Skin of body (tissue), 2 donors: ENCODE measurements around the gene WDR72. TPM values are rescaled to one million over a fixed set of nuclear protein-coding genes. Genes with fewer than 3 reads are reported as not detected.
"Not testable (repeated sequence)": the region's sequence is repeated elsewhere in the genome, so short reads cannot be mapped to it uniquely, and the experiment has no call there.

ENCODE experiments used
- DNase-seq: peaks from one replicate; lab custom pipeline; 2025; lab: John Stamatoyannopoulos, UW
- total RNA-seq: library from RNA; depleted of rRNA; stranded (reverse); fragments of >200 nt; gene quantifications from one replicate; pipeline ENCODE4 v1.2.3, GENCODE V29; 2014

WDR72 gene
- total RNA-seq, 1 donor from 2014 or later = 0.69 TPM

- DNase-seq = no peak
Measured at GRCh38 chr15:53590380-53590779, 169.1 kb downstream of the WDR72 start.

DNA sequence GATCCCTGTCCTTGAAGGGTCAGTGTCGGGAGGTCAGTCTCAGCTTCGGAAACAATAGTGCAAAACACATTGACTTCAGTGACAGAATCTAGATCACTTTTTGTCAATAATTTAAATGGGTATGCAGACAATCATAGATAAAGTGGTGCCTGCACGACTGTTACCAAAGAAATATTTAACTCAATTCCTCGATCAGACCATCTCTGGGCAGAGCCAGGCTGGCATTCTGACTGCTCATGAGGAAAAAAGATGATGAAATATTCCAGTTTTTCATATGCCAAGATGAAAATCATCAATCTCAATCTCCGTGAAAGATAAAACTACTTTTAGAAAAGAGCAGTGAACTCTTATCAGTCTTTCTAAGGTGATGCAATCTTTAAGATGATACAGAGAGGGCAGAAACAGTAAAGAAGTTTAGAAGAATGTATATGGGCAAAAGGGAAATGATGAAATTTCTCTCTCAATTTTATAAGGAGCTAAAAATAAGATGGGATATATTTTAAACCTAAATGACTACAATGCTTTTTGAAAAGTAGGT, 169.9 kb downstream of the WDR72 start:
- DNase-seq = no peak

- no peak for DNase-seq
Measured at GRCh38 chr15:53588773-53589172, 170.7 kb downstream of the WDR72 start.

DNA sequence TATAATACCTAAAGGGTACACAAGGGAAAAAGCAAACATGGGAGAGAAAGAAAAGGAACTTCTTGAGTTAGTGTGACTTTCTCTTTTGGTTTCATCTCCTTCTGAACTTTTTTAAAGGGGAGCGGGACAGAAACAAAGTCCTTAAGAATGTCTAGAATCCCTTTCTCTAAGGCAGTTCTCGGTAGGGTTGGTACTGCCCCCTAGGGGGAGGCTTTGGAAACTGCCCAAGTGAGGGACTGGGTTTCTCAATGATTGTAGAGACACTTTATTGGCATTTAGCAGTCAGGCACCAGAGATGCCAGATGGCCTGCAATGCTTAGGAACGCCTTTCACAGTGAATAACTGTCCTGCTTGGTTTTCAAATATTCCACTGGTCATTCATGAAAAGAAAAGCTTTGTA, 172.7 kb downstream of the WDR72 start:
- no peak for DNase-seq

DNA sequence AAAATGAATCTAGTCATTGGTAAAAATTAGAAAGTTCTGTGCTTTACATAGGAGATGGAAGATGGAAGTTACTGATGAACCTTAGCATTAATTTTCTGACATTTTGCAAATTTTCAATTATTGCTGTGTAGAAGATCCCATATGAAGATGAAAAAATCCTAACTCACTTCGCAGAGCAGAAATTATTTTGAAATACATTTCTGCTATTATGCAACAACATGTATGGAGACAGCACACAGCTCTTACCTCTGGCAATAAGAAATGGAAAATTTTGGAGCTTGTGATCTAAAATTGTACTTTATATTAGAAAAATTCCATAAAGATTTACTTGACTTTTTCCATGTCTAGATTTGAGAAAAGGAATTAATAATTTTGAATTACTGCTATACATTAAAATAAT, 177.9 kb downstream of the WDR72 start:
- DNase-seq = no peak

DNA sequence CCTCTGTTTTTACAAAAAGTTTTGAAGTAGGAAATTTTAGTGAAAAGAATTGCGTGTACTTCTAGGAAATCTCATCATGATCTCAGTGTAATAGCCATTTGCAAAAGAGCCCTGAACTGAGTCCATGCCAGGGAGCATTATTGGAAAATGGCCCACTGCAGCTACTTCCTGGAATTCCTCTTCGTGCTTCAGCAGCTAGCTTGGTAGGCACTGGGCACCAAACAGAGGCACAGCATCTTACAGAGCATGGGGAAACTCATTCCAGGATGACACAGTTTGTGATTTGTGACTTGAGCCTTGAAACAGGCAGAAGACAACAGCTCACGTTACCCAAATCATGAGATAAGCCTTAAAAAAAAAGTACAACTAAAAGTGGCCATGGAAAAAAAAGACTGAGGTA, 179.1 kb downstream of the WDR72 start:
- no peak for DNase-seq

GRCh38 chr15:53576841-53577240, 182.6 kb downstream of the WDR72 start:
- no peak for DNase-seq

DNA sequence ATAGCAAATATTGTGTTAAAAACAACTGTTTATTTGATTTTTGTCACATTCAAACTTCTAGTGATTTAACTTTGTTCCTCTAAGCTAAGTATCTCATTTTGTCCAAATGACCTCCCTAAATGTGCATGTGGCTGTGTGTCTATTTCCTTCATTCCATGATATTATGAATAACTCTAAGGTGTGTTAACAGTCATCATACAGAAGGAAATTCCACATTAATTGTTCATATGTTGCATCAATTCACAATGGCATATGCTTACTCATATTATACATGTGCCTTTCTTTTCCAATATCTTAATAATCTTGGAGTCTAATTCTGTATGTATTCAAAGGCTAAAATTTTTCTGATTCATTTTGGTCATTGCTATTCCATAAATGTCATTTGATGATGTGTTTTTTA, 186.4 kb downstream of the WDR72 start:
- no peak for DNase-seq

- no peak for DNase-seq
Measured at GRCh38 chr15:53569751-53570480, 189.5 kb downstream of the WDR72 start.

- no peak for DNase-seq
Measured at GRCh38 chr15:53566912-53567311, 192.6 kb downstream of the WDR72 start.

DNA sequence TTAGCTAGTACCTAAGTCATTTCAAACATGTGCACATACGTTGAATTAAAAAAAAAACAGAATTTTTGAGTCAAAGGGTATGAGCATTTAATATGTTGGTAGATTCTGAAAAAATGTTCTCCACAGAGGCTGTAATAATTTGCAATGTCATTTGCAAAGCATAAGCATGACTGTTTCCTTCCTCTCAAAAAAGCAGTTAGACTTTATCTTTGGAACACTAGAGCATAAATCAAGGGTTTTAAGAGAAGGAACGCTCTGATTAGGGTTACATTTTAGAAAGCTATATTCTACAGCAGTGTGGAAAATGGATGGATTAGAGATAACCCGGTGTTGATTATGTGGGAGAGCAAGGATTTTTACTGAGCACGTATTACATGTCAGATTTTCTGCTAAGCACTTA, 193.7 kb downstream of the WDR72 start:
- no peak for DNase-seq

GRCh38 chr15:53564647-53565046, 194.8 kb downstream of the WDR72 start:
- no peak for DNase-seq

GRCh38 chr15:53563627-53564026, 195.8 kb downstream of the WDR72 start:
- no peak for DNase-seq

DNA sequence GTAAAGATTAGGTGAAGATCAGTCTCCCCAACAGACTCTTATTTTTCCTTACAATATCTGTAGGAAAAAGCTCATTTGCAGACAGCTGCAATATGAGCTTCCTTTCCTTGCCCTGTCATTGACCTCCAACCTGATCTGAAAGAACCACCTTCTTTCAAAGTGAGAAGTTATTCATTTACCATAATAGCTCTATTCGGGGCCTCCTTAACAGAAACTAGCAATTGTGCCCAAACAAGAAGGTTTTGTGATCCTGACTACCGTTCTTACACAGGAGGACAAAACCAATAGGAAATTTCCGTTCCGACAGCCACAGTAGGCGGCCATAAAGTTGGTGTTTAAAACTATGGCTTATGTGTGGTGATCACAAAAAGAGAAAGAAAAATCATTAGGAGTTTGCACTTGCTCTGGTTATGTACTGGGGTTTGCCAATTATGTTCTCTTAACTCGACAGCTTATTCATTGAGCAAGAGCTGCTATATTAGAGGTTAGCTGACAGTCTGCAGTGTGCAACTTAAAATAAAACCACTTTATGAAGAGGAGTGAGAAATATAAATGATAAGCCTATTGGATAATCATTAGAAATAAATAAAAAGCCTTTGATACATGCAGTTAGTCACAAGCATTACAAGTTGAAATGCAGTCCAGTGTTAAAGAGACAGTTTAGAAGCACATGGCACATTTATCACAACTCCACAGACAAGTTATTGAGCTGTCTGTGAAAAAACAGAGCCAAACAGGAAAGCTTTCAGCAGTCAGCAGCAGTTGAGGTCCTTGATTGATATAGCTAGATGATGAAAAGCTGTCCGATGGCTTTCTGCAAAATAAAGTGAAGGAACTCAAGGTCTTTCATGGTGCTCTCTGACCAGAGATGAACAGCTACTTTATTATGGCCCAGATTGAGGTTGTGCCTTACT, 199.8 kb downstream of the WDR72 start:
- no peak for DNase-seq

- DNase-seq = no peak
Measured at GRCh38 chr15:53558384-53558783, 201.1 kb downstream of the WDR72 start.

- no peak for DNase-seq
Measured at GRCh38 chr15:53555226-53555625, 204.2 kb downstream of the WDR72 start.

DNA sequence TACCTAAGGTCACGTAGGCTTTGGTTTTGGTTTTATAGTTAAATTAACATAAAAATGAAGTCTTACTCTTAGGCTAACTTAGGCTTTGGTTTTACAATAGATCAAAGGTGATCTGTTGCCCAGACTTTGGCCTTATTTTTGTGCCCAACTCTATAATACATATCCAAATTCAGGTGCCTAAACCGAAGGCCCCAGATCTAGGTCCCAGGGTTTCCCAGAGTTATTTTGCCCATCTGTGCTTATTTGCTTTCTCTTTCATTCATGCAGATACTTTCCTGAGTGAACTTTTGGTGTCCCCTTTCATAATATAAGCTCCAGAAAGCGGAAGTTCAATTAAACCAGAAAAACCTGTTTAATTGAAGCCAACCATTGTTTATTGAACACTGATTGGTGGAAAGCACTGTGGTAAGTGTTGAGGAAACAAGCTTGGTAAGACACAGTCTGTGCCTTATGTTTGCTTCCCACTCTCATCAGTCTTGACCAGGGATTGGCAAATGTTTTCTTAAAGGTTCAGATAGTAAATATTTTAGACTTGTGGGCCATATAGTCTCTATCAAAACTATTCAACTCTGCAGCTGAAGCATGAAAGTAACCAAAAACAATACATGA, 209.7 kb downstream of the WDR72 start:
- no peak for DNase-seq

DNA sequence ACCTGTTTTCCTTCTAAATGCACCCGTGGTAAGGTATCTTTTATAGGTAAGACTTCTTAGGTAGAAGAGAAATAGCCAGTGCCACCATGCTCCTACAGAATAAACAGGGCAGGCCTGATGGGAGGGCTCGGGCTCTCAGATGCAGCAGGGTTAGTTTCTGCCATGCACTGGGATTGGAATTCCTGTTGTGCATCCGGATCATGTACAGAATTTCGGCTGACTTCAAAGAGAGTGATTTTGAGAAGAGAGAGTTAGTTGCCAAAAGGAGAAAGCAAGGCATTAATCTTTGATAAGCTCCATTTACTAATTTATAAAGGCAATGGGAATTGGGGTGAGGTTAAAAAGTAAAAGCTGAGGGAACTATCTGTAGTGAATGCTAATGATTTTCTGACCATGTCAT, 211.2 kb downstream of the WDR72 start:
- DNase-seq = no peak

- not testable (repeated sequence) for DNase-seq
Measured at GRCh38 chr15:53540626-53541300, 218.7 kb downstream of the WDR72 start.

DNA sequence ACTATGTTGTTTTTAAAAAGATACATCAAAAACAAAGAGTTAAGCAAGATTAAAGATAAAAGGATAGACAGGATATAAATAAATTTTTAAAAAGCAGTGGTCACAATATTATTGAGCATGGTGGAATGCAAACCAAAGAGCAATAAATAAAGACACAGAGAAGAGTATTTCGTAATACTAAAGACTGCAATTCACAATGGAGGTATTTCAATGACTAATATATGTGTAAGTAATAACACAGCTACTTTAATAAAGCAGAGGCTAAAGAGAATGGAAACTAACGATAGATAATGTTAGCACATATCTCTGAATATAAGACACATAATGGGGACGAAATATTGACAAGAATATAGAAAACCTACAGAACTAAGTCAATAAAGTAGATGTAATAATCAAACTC, 219.6 kb downstream of the WDR72 start:
- no peak for DNase-seq

GRCh38 chr15:53536479-53537120, 222.9 kb downstream of the WDR72 start:
- DNase-seq = no peak
